Neuronal stem cell (in vitro differentiated cells): ENCODE data around the gene EFCAB11.

Experiments
- DNase-seq: peaks from one replicate; pipeline ENCODE4 v3.0.0-alpha.2; 2013; ENCODE audit warnings: low spot score
- H2AFZ ChIP-seq: one replicate; pipeline ENCODE4 v1.6.1; 2013; ENCODE audit warnings: mild to moderate bottlenecking, low read length, inconsistent platforms
- H2AK5ac ChIP-seq: 2 replicates; pipeline ENCODE4 v1.6.1; 2013; ENCODE audit warnings: low read depth, mild to moderate bottlenecking, inconsistent platforms, low read length, moderate library complexity, mixed read lengths
- H2BK120ac ChIP-seq: 2 replicates; pipeline ENCODE4 v1.6.1; 2013; ENCODE audit warnings: low read depth, mild to moderate bottlenecking, inconsistent platforms, low read length, moderate library complexity, mixed read lengths
- H2BK12ac ChIP-seq: one replicate; pipeline ENCODE4 v1.6.1; 2013; ENCODE audit warnings: low read length, inconsistent platforms
- H2BK15ac ChIP-seq: 2 replicates; pipeline ENCODE4 v1.6.1; 2013; ENCODE audit warnings: mild to moderate bottlenecking, low read length, inconsistent platforms, mixed read lengths
- H2BK5ac ChIP-seq: one replicate; pipeline ENCODE4 v1.6.1; 2013; ENCODE audit warnings: inconsistent platforms, mild to moderate bottlenecking, low read length, moderate library complexity
- H3K14ac ChIP-seq: one replicate; pipeline ENCODE4 v1.6.1; 2013; ENCODE audit warnings: low read length, inconsistent platforms
- H3K18ac ChIP-seq: 2 replicates; pipeline ENCODE4 v1.6.1; 2013; ENCODE audit warnings: low read length, inconsistent platforms
- H3K23ac ChIP-seq: 2 replicates; pipeline ENCODE4 v1.6.1; 2013; ENCODE audit warnings: low read depth, mild to moderate bottlenecking, mixed read lengths, low read length, inconsistent platforms; ENCODE audit not compliant: poor library complexity
- H3K27ac ChIP-seq: replicated peaks from 3 replicates; pipeline ENCODE4 v1.5.1; 2013; ENCODE audit warnings: low read length, inconsistent platforms
- H3K27me3 ChIP-seq, 3 experiments: 2 replicates each; pipeline ENCODE4 v1.6.1; 2013; ENCODE audit warnings: low read length in 3 of 3, mild to moderate bottlenecking in 2 of 3, inconsistent platforms in 1 of 3, low read depth in 1 of 3, mixed read lengths in 1 of 3, moderate library complexity in 1 of 3; ENCODE audit not compliant: control insufficient read depth in 3 of 3, insufficient read depth in 3 of 3
- H3K36me3 ChIP-seq, 2 donors: replicated peaks in 1 of 2; 2 replicates each; pipeline ENCODE4 v1.6.1; 2013; ENCODE audit warnings: low read length in 2 of 2; ENCODE audit not compliant: control insufficient read depth in 2 of 2, insufficient read depth in 2 of 2
- H3K4ac ChIP-seq: 2 replicates; pipeline ENCODE4 v1.6.1; 2013; ENCODE audit warnings: inconsistent platforms, mild to moderate bottlenecking, low read length, moderate library complexity
- H3K4me1 ChIP-seq, 2 donors: 1 replicate in 1 of 2; 2 replicates in 1 of 2; pipeline ENCODE4 v1.6.1; 2013; ENCODE audit warnings: low read length in 2 of 2, low read depth in 1 of 2; ENCODE audit not compliant: control insufficient read depth in 2 of 2, insufficient read depth in 1 of 2
- H3K4me2 ChIP-seq: one replicate; pipeline ENCODE4 v1.6.1; 2013; ENCODE audit warnings: mild to moderate bottlenecking, low read length, inconsistent platforms; ENCODE audit not compliant: insufficient read depth, poor library complexity, severe bottlenecking
- H3K4me3 ChIP-seq, 2 donors: 2 replicates each; pipeline ENCODE4 v1.5.1; 2013; ENCODE audit warnings: low read length in 2 of 2, mild to moderate bottlenecking in 2 of 2, inconsistent platforms in 1 of 2, moderate library complexity in 1 of 2
- H3K79me1 ChIP-seq: one replicate; pipeline ENCODE4 v1.6.1; 2013; ENCODE audit warnings: low read depth, mild to moderate bottlenecking, inconsistent platforms, low read length, moderate library complexity
- H3K9ac ChIP-seq: one replicate; pipeline ENCODE4 v1.6.1; 2013; ENCODE audit warnings: mild to moderate bottlenecking, low read depth, low read length, inconsistent platforms; ENCODE audit not compliant: poor library complexity
- H3K9me3 ChIP-seq, 2 donors: replicated peaks in 1 of 2; 2 replicates each; pipeline versions ENCODE3 to v1.6.1; 2013; ENCODE audit warnings: low read length in 2 of 2, mild to moderate bottlenecking in 2 of 2, inconsistent platforms in 1 of 2, low read depth in 1 of 2, mixed read lengths in 1 of 2, moderate library complexity in 1 of 2; ENCODE audit not compliant: control insufficient read depth in 2 of 2, insufficient read depth in 1 of 2
- H4K8ac ChIP-seq: one replicate; pipeline ENCODE4 v1.6.1; 2013; ENCODE audit warnings: low read depth, mild to moderate bottlenecking, inconsistent platforms, low read length, moderate library complexity
- H4K91ac ChIP-seq: one replicate; pipeline ENCODE4 v1.6.1; 2013; ENCODE audit warnings: low read length, low read depth, mild to moderate bottlenecking, inconsistent platforms; ENCODE audit not compliant: poor library complexity
- WGBS, 2 donors: extraction: QIAGEN DNeasy Blood & Tissue Kit; methylation state at CpG; one replicate each; pipeline ENCODE4 v1.1.7; 2013; ENCODE audit warnings: missing lambda C conversion rate in 2 of 2, mixed read lengths in 1 of 2; ENCODE audit not compliant: insufficient read length in 2 of 2, insufficient replicate concordance in 1 of 2; ENCODE audit errors: extremely low coverage in 2 of 2; 5-methylcytosine and 5-hydroxymethylcytosine counted together

The EFCAB11 gene

GRCh38 chr14:89988787-89989186 is 34.3 kb upstream of the EFCAB11 start:
- H3K9me3 ChIP-seq: no peaks in the 10 kb centered on the region
- no peak for DNase-seq
- H2AK5ac ChIP-seq: no peak overlapping the region
- H4K8ac ChIP-seq: no peak overlapping the region
- no peaks in the 10 kb centered on the region for H3K79me1 ChIP-seq
- no peak overlapping the region for H2AFZ ChIP-seq
- H3K18ac ChIP-seq: no peak overlapping the region
- H2BK120ac ChIP-seq: no peak overlapping the region
- H3K36me3 ChIP-seq: peaks cover 20 to 100% of the 10 kb centered on the region in 2 donors
- no peaks in the 10 kb centered on the region for H3K4me1 ChIP-seq
- H3K27ac ChIP-seq: no peak overlapping the region
- H3K27me3 ChIP-seq: no peaks in the 10 kb centered on the region
- no peak overlapping the region for H3K4ac ChIP-seq
- H2BK12ac ChIP-seq: no peak overlapping the region
- H3K4me2 ChIP-seq: no peak overlapping the region
- no peak overlapping the region for H3K9ac ChIP-seq
- H3K4me3 ChIP-seq: no peak overlapping the region
- H3K14ac ChIP-seq: no peak overlapping the region
- H3K23ac ChIP-seq: no peak overlapping the region
- H4K91ac ChIP-seq: no peak overlapping the region
- WGBS, 2 donors: no CpG with 5 or more reads among the region's 5 CpGs
- H2BK15ac ChIP-seq: no peak overlapping the region
- H2BK5ac ChIP-seq: no peak overlapping the region

GRCh38 chr14:89987161-89987475 is 32.6 kb upstream of the EFCAB11 start:
- Histone ChIP-seq H3K14ac (no peak overlapping the region), H4K91ac (no peak overlapping the region), H3K9ac (no peak overlapping the region), H3K23ac (no peak overlapping the region), H3K27me3 (no peaks in the 10 kb centered on the region), H2BK15ac (no peak overlapping the region), H3K4ac (no peak overlapping the region), H3K36me3 (peaks cover 22 to 100% of the 10 kb centered on the region in 2 donors), H3K4me2 (no peak overlapping the region), H3K18ac (no peak overlapping the region), H2BK5ac (no peak overlapping the region), H3K9me3 (no peaks in the 10 kb centered on the region), H2BK12ac (no peak overlapping the region), H2AK5ac (no peak overlapping the region), H2BK120ac (no peak overlapping the region), H3K4me1 (no peaks in the 10 kb centered on the region), H3K4me3 (no peak overlapping the region), H4K8ac (no peak overlapping the region), H3K79me1 (no peaks in the 10 kb centered on the region), H2AFZ (no peak overlapping the region), H3K27ac (no peak overlapping the region)
- DNase-seq: no peak

- H3K23ac ChIP-seq: no peak overlapping the region
- H2BK120ac ChIP-seq: no peak overlapping the region
- no peak overlapping the region for H3K4me3 ChIP-seq
- no peak overlapping the region for H3K27ac ChIP-seq
- no peak overlapping the region for H2BK15ac ChIP-seq
- H3K27me3 ChIP-seq: no peaks in the 10 kb centered on the region
- no peak overlapping the region for H3K18ac ChIP-seq
- H4K91ac ChIP-seq: no peak overlapping the region
- no peak overlapping the region for H3K9ac ChIP-seq
- no peak overlapping the region for H4K8ac ChIP-seq
- H2BK5ac ChIP-seq: no peak overlapping the region
- H3K79me1 ChIP-seq: no peaks in the 10 kb centered on the region
- H3K4ac ChIP-seq: no peak overlapping the region
- no peak for DNase-seq
- H2AFZ ChIP-seq: no peak overlapping the region
- no CpG with 5 or more reads among the region's 5 CpGs for WGBS, 2 donors
- H3K36me3 ChIP-seq: peaks cover 24 to 100% of the 10 kb centered on the region in 2 donors
- no peaks in the 10 kb centered on the region for H3K9me3 ChIP-seq
- no peak overlapping the region for H2BK12ac ChIP-seq
- H3K4me1 ChIP-seq: no peaks in the 10 kb centered on the region
- no peak overlapping the region for H2AK5ac ChIP-seq
- no peak overlapping the region for H3K14ac ChIP-seq
- H3K4me2 ChIP-seq: no peak overlapping the region
Observed at GRCh38 chr14:89986462-89987160, 32.1 kb upstream of the EFCAB11 start.

- Histone ChIP-seq H3K4me2 (no peak overlapping the region), H3K4me1 (no peaks in the 10 kb centered on the region), H2AFZ (no peak overlapping the region), H3K9me3 (no peaks in the 10 kb centered on the region), H3K14ac (no peak overlapping the region), H3K27me3 (no peaks in the 10 kb centered on the region), H3K27ac (no peak overlapping the region), H2BK12ac (no peak overlapping the region), H3K79me1 (no peaks in the 10 kb centered on the region), H4K91ac (no peak overlapping the region), H3K4me3 (no peak overlapping the region), H2BK120ac (no peak overlapping the region), H2BK5ac (no peak overlapping the region), H3K4ac (no peak overlapping the region), H3K36me3 (peaks cover 26 to 99% of the 10 kb centered on the region in 2 donors), H2BK15ac (no peak overlapping the region), H3K9ac (no peak overlapping the region), H3K23ac (no peak overlapping the region), H4K8ac (no peak overlapping the region), H3K18ac (no peak overlapping the region), H2AK5ac (no peak overlapping the region)
- DNase-seq: no peak
- no CpG with 5 or more reads among the region's 2 CpGs for WGBS, 2 donors
Observed at GRCh38 chr14:89983375-89983774, 28.8 kb upstream of the EFCAB11 start.
